KMS-11 (cell line): ENCODE measurements around the gene CDH4.

ENCODE experiments used
- H2AFZ ChIP-seq: fragments of 200-600 bp; sonication (generic); 2 replicates; pipeline ENCODE4 v1.6.1; 2016; ENCODE audit warnings: antibody characterized with exemption, mixed run types, low read depth
- H3K27ac ChIP-seq: fragments of 200-600 bp; sonication (generic); 2 replicates; pipeline ENCODE4 v1.6.1; 2016; ENCODE audit warnings: mild to moderate bottlenecking, mixed run types
- H3K27me3 ChIP-seq: fragments of 200-600 bp; sonication (generic); 2 replicates; pipeline ENCODE4 v1.6.1; 2017; ENCODE audit warnings: mild to moderate bottlenecking, low read depth, mixed run types, moderate library complexity; ENCODE audit not compliant: insufficient read depth
- H3K36me3 ChIP-seq: fragments of 200-600 bp; sonication (generic); 2 replicates; pipeline ENCODE4 v1.6.1; 2017; ENCODE audit warnings: mild to moderate bottlenecking, mixed run types; ENCODE audit not compliant: insufficient read depth
- H3K4me1 ChIP-seq: fragments of 200-600 bp; sonication (generic); 2 replicates; pipeline ENCODE4 v1.6.1; 2016; ENCODE audit warnings: mild to moderate bottlenecking, low read depth, mixed run types; ENCODE audit not compliant: poor library complexity, severe bottlenecking
- H3K4me2 ChIP-seq: fragments of 200-600 bp; sonication (generic); 2 replicates; pipeline ENCODE4 v1.7.0; 2016; ENCODE audit warnings: mild to moderate bottlenecking, mixed run types
- H3K4me3 ChIP-seq: fragments of 200-600 bp; sonication (generic); IDR thresholded peaks from 2 replicates; pipeline ENCODE4 v1.6.1; 2017; ENCODE audit warnings: low read depth, low read length, mixed read lengths; ENCODE audit not compliant: insufficient read depth
- H3K79me2 ChIP-seq: fragments of 200-600 bp; sonication (generic); 2 replicates; pipeline ENCODE4 v1.6.1; 2016; ENCODE audit warnings: low read depth, mixed run types; ENCODE audit not compliant: insufficient read depth
- H3K9ac ChIP-seq: fragments of 200-600 bp; sonication (generic); 2 replicates; pipeline ENCODE4 v1.6.1; 2016; ENCODE audit warnings: mild to moderate bottlenecking, mixed run types
- H4K20me1 ChIP-seq: fragments of 200-600 bp; sonication (generic); 2 replicates; pipeline ENCODE4 v1.6.1; 2016; ENCODE audit warnings: mild to moderate bottlenecking, mixed run types; ENCODE audit not compliant: insufficient read depth
- TF ChIP-seq, protein P1 (sequence below): fragments of 200-600 bp; sonication (generic); conservative IDR thresholded peaks from 2 replicates; pipeline ENCODE4 v1.6.1; 2017; ENCODE audit warnings: low read depth, mild to moderate bottlenecking, antibody characterized with exemption, low read length, moderate library complexity, mixed read lengths

The CDH4 gene

DNA sequence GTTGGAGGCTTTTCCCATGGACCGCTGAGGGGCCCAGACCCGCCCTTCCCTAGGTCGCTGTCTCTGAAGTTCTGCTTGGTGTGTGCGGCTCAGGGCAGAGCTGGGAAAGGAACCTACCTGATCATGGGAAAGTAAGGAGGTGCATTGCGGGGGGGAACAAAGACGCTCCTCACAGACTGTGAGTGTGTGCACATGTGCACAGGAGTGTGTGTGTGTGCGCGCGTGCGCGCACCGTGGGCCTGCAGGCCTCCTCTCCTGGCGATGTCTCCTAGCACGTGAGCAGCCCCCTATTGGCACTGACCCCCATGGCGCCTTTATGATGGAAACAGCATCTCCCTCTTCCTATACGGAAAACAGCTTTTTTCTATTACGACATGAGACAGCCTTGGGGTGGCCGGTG lies 589.5 kb downstream of the CDH4 start:
- Histone ChIP-seq H3K9ac (no peak overlapping the region), H3K36me3 (no peaks in the 10 kb centered on the region), H3K79me2 (no peaks in the 10 kb centered on the region), H2AFZ (no peak overlapping the region), H3K4me2 (no peak overlapping the region), H3K4me1 (no peaks in the 10 kb centered on the region), H4K20me1 (no peaks in the 10 kb centered on the region), H3K4me3 (no peak overlapping the region), H3K27ac (no peak overlapping the region), H3K27me3 (peaks cover 40% of the 10 kb centered on the region)
- TF ChIP-seq, protein P1, sequence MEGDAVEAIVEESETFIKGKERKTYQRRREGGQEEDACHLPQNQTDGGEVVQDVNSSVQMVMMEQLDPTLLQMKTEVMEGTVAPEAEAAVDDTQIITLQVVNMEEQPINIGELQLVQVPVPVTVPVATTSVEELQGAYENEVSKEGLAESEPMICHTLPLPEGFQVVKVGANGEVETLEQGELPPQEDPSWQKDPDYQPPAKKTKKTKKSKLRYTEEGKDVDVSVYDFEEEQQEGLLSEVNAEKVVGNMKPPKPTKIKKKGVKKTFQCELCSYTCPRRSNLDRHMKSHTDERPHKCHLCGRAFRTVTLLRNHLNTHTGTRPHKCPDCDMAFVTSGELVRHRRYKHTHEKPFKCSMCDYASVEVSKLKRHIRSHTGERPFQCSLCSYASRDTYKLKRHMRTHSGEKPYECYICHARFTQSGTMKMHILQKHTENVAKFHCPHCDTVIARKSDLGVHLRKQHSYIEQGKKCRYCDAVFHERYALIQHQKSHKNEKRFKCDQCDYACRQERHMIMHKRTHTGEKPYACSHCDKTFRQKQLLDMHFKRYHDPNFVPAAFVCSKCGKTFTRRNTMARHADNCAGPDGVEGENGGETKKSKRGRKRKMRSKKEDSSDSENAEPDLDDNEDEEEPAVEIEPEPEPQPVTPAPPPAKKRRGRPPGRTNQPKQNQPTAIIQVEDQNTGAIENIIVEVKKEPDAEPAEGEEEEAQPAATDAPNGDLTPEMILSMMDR: no peak

DNA sequence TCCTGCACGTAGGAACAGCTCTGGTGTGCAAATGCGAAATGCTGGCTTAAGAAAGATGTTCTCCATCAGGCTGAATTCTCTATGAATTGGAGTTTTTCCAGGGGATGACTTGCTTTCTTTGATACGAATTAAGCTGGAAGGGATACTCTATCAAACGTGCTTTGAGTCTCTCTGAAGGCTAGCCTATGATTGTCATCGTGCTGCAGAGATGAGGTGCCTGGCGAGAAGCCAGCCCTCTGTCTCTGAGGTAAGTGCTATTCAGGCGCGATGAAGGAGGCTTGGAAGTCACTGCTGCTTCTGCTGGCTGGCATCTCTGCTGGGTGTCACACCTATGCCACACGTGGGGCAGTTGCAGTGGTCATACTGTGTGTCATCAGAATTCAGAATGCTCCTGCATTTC lies 589.9 kb downstream of the CDH4 start:
- Histone ChIP-seq H3K27ac (no peak overlapping the region), H3K4me3 (no peak overlapping the region), H3K79me2 (no peaks in the 10 kb centered on the region), H3K36me3 (no peaks in the 10 kb centered on the region), H3K9ac (no peak overlapping the region), H4K20me1 (no peaks in the 10 kb centered on the region), H3K27me3 (peaks cover 39% of the 10 kb centered on the region), H3K4me2 (no peak overlapping the region), H2AFZ (no peak overlapping the region), H3K4me1 (no peaks in the 10 kb centered on the region)
- TF ChIP-seq, protein P1: no peak

DNA sequence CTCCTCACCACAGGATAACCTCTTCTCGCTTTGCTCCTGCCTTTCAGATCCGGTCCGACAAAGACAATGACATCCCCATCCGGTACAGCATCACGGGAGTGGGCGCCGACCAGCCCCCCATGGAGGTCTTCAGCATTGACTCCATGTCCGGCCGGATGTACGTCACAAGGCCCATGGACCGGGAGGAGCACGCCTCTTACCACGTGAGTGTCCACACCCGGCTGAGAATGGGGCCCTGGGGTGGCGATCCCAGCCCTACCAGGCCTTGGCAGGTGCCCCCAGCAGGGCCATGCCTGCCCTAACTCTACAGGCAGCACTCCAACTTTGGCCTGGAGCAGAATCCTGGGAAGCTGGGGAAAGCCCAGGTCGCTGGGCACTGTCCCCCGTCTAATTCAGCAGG lies 592.6 kb downstream of the CDH4 start:
- Histone ChIP-seq H3K27me3 (peaks cover 37% of the 10 kb centered on the region; the same call in 1 of the 2 replicates), H3K36me3 (no peaks in the 10 kb centered on the region), H3K4me3 (no peak overlapping the region), H2AFZ (no peak overlapping the region), H3K9ac (no peak overlapping the region), H4K20me1 (no peaks in the 10 kb centered on the region), H3K4me1 (no peaks in the 10 kb centered on the region), H3K79me2 (no peaks in the 10 kb centered on the region), H3K4me2 (no peak overlapping the region), H3K27ac (no peak overlapping the region)
- TF ChIP-seq, protein P1: no peak

DNA sequence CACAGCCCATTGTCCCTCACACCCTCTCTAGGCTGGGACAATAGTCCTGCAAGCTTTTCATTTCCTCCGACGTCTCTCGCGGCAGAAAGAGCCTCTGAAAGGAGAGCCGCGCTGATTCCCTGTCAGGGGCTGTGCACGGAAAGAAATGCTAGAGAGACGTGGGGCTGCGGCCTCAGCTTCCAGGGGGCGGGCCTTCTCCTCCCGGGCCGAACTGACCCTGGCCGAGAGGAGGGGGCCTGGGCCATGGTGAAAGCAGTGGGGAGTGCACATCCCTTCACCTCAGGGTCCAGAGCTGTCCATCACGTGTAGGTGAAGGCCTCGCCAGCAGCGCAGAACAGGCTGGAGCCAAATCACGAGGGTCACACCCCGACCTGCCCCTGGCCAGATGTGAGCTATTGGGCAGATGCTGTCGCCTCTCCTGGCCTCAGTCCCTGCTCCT lies 593.2 kb downstream of the CDH4 start:
- Histone ChIP-seq H3K36me3 (no peaks in the 10 kb centered on the region), H3K9ac (no peak overlapping the region), H3K4me1 (no peaks in the 10 kb centered on the region), H3K79me2 (no peaks in the 10 kb centered on the region), H3K27me3 (peaks cover 43% of the 10 kb centered on the region; the same call in 1 of the 2 replicates), H4K20me1 (no peaks in the 10 kb centered on the region), H3K4me3 (no peak overlapping the region), H2AFZ (no peak overlapping the region), H3K27ac (no peak overlapping the region), H3K4me2 (no peak overlapping the region)
- TF ChIP-seq, protein P1: no peak
